HUES64 (cell line): ENCODE data around the gene DLG1.
"Not testable (repeated sequence)": the region's sequence is repeated elsewhere in the genome, so short reads cannot be mapped to it uniquely, and the experiment has no call there.

ENCODE experiments used
- H3K27ac ChIP-seq: 2 replicates; pipeline ENCODE4 v1.7.0; 2013; ENCODE audit warnings: low read depth, low read length, inconsistent platforms
- H3K27me3 ChIP-seq: 2 replicates; pipeline ENCODE4 v1.6.1; 2013; ENCODE audit warnings: mild to moderate bottlenecking, low read length; ENCODE audit not compliant: insufficient read depth
- H3K36me3 ChIP-seq: 2 replicates; pipeline ENCODE4 v1.6.1; 2013; ENCODE audit warnings: mild to moderate bottlenecking, low read length; ENCODE audit not compliant: insufficient read depth
- H3K4me1 ChIP-seq: 2 replicates; pipeline ENCODE4 v1.6.1; 2013; ENCODE audit warnings: mild to moderate bottlenecking, low read length, moderate library complexity; ENCODE audit not compliant: insufficient read depth
- H3K4me3 ChIP-seq: 2 replicates; pipeline ENCODE4 v1.5.1; 2013; ENCODE audit warnings: mild to moderate bottlenecking, low read length, moderate library complexity
- H3K9ac ChIP-seq: 2 replicates; pipeline ENCODE4 v1.6.1; 2013; ENCODE audit warnings: mild to moderate bottlenecking, low read depth, low read length
- H3K9me3 ChIP-seq: 2 replicates; pipeline ENCODE4 v1.6.1; 2013; ENCODE audit warnings: low read depth, low read length; ENCODE audit not compliant: insufficient read depth
- WGBS: fragments of 150-250, 120-280 bp; methylation state at CpG from one replicate; pipeline ENCODE4 v1.1.7; 2013; ENCODE audit warnings: missing lambda C conversion rate; 5-methylcytosine and 5-hydroxymethylcytosine counted together

The DLG1 gene

GRCh38 chr3:197103766-197104165 lies 194.6 kb downstream of the DLG1 start:
- WGBS: 100% methylated on average over 1 of the region's 1 CpG
- no peaks in the 10 kb centered on the region for H3K4me1 ChIP-seq
- H3K9me3 ChIP-seq: no peaks in the 10 kb centered on the region
- H3K9ac ChIP-seq: no peak overlapping the region
- peaks cover 43% of the 10 kb centered on the region for H3K36me3 ChIP-seq
- H3K27me3 ChIP-seq: no peaks in the 10 kb centered on the region
- H3K4me3 ChIP-seq: no peak overlapping the region
- no peak overlapping the region for H3K27ac ChIP-seq

GRCh38 chr3:197093871-197094270 lies 204.5 kb downstream of the DLG1 start:
- H3K9ac ChIP-seq: no peak overlapping the region
- no peak overlapping the region for H3K4me3 ChIP-seq
- 94% methylated on average over 1 of the region's 1 CpG for whole genome bisulfite sequencing
- H3K27me3 ChIP-seq: no peaks in the 10 kb centered on the region
- H3K27ac ChIP-seq: no peak overlapping the region; the same call in 1 of the 2 replicates
- peaks cover 19% of the 10 kb centered on the region for H3K36me3 ChIP-seq
- no peaks in the 10 kb centered on the region for H3K9me3 ChIP-seq
- H3K4me1 ChIP-seq: no peaks in the 10 kb centered on the region

DNA sequence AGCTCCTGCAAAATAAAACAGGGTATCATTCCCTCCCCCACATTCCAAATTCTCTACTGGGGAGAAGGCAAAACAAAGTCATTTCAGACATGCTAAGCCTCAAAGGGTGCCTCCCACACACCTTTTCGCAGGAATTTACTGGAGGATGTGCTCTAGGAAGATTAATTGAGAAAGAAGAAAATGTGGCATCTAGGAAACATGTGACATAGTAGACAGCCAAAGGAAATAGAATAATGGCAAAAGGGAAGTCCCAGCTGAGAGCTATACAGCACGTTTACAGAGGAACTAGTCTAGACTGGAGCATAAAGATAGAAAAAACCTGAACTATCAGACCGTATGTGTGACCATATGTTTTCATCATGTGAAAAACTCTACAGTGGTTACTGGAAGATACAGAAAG lies 210.0 kb downstream of the DLG1 start:
- peaks cover 11% of the 10 kb centered on the region for H3K36me3 ChIP-seq
- H3K27me3 ChIP-seq: no peaks in the 10 kb centered on the region
- no peaks in the 10 kb centered on the region for H3K9me3 ChIP-seq
- H3K9ac ChIP-seq: no peak overlapping the region
- H3K27ac ChIP-seq: no peak overlapping the region
- H3K4me3 ChIP-seq: no peak overlapping the region
- WGBS: 94% methylated on average over 3 of the region's 3 CpGs
- no peaks in the 10 kb centered on the region for H3K4me1 ChIP-seq

DNA sequence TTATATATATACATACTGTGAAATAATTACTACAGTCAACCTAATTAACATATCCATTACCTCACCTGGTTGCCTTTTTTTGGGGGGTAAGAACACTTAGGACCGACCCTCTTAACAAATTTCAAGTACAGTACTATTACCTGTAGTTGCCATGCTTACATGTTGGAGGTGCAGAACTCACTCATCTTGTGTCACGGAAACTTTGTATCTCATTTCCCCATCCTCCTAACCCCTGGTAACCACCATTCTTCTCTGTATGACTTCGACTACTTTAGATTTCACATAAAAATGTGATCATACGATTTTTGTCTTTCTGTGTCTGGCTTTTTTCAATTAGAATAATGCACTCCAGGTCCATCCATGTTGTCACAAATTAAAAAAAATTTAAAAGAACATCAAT lies 213.3 kb downstream of the DLG1 start:
- Histone ChIP-seq H3K36me3 (peaks cover 29% of the 10 kb centered on the region), H3K4me3 (no peak overlapping the region), H3K9ac (no peak overlapping the region), H3K27me3 (no peaks in the 10 kb centered on the region), H3K9me3 (no peaks in the 10 kb centered on the region), H3K27ac (no peak overlapping the region), H3K4me1 (no peaks in the 10 kb centered on the region)
- WGBS: 96% methylated on average over 4 of the region's 4 CpGs

GRCh38 chr3:197083486-197083885 lies 214.9 kb downstream of the DLG1 start:
- H3K9ac ChIP-seq: no peak overlapping the region
- WGBS: 100% methylated on average over 3 of the region's 4 CpGs
- no peaks in the 10 kb centered on the region for H3K4me1 ChIP-seq
- no peak overlapping the region for H3K4me3 ChIP-seq
- no peaks in the 10 kb centered on the region for H3K9me3 ChIP-seq
- no peak overlapping the region for H3K27ac ChIP-seq
- H3K27me3 ChIP-seq: no peaks in the 10 kb centered on the region
- H3K36me3 ChIP-seq: peaks cover 34% of the 10 kb centered on the region

- WGBS: 88% methylated on average over 1 of the region's 2 CpGs
- no peak overlapping the region for H3K9ac ChIP-seq
- H3K9me3 ChIP-seq: no peaks in the 10 kb centered on the region
- no peaks in the 10 kb centered on the region for H3K4me1 ChIP-seq
- H3K27me3 ChIP-seq: no peaks in the 10 kb centered on the region
- peaks cover 39% of the 10 kb centered on the region for H3K36me3 ChIP-seq
- no peak overlapping the region for H3K27ac ChIP-seq
- no peak overlapping the region for H3K4me3 ChIP-seq
These were observed 215.5 kb downstream of the DLG1 start for GRCh38 chr3:197082871-197083270.

DNA sequence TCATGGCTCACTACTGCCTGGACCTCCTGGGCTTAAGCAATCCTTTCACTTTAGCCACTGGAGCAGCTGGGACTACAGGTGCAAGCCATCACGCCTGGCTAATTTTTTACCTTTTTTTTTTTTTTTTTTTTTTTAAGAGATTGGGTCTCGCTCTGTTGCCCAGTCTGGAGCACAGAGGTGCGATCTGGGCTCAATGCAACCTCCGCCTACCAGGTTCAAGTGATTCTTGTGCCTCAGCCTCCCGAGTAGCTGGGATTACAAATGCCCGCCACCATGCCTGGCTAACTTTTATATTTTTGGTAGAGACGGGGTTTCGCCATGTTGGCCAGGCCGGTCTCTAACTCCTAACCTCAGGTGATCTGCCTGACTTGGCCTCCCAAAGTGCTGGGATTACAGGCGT lies 218.1 kb downstream of the DLG1 start:
- Histone ChIP-seq H3K9me3 (no peaks in the 10 kb centered on the region), H3K27me3 (no peaks in the 10 kb centered on the region), H3K4me3 (no peak overlapping the region), H3K27ac (no peak overlapping the region), H3K9ac (no peak overlapping the region), H3K4me1 (no peaks in the 10 kb centered on the region), H3K36me3 (peaks cover 47% of the 10 kb centered on the region)
- 96% methylated on average over 10 of the region's 10 CpGs for WGBS

GRCh38 chr3:197076415-197076814 lies 222.0 kb downstream of the DLG1 start:
- H3K9me3 ChIP-seq: no peaks in the 10 kb centered on the region
- H3K36me3 ChIP-seq: peaks cover 55% of the 10 kb centered on the region
- 94% methylated on average over 4 of the region's 4 CpGs for WGBS
- H3K4me3 ChIP-seq: no peak overlapping the region
- H3K9ac ChIP-seq: no peak overlapping the region
- no peaks in the 10 kb centered on the region for H3K4me1 ChIP-seq
- H3K27ac ChIP-seq: no peak overlapping the region
- H3K27me3 ChIP-seq: no peaks in the 10 kb centered on the region

DNA sequence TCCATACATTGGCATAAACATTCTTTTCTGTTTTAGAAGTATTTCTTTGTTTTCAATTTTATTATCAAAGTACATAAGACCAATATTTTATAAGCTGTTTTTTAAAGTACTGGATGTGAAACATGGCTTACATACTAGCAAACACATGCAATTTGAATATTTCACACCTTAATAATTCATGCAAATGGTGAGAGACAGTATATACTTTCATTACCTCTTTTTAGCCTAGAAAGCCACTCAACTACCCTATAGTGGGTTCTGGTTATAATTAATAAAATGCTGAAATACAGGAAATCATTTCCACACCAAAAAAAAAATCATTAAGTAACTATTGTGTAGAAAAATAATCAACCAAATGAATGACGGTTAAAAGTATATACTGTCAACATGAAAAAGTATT lies 230.3 kb downstream of the DLG1 start:
- WGBS: no CpG with 5 or more reads among the region's 1 CpG
- peaks cover 37% of the 10 kb centered on the region for H3K36me3 ChIP-seq
- H3K4me1 ChIP-seq: no peaks in the 10 kb centered on the region
- H3K27ac ChIP-seq: no peak overlapping the region
- H3K9ac ChIP-seq: no peak overlapping the region
- no peaks in the 10 kb centered on the region for H3K9me3 ChIP-seq
- H3K4me3 ChIP-seq: no peak overlapping the region
- no peaks in the 10 kb centered on the region for H3K27me3 ChIP-seq

GRCh38 chr3:197064771-197065170 lies 233.6 kb downstream of the DLG1 start:
- Histone ChIP-seq H3K9me3 (no peaks in the 10 kb centered on the region), H3K27ac (no peak overlapping the region), H3K27me3 (no peaks in the 10 kb centered on the region), H3K9ac (no peak overlapping the region), H3K4me3 (no peak overlapping the region), H3K4me1 (no peaks in the 10 kb centered on the region), H3K36me3 (peaks cover 67% of the 10 kb centered on the region)
- WGBS: 89% methylated on average over 1 of the region's 1 CpG

GRCh38 chr3:197062446-197062845 lies 236.0 kb downstream of the DLG1 start:
- Histone ChIP-seq H3K4me3 (no peak overlapping the region), H3K36me3 (peaks cover 88% of the 10 kb centered on the region), H3K27me3 (no peaks in the 10 kb centered on the region), H3K9ac (no peak overlapping the region), H3K27ac (no peak overlapping the region), H3K4me1 (no peaks in the 10 kb centered on the region), H3K9me3 (no peaks in the 10 kb centered on the region)
- 95% methylated on average over 3 of the region's 4 CpGs for WGBS

GRCh38 chr3:197051637-197052036 lies 246.8 kb downstream of the DLG1 start:
- not testable (repeated sequence) for H3K27ac ChIP-seq, H3K9me3 ChIP-seq, H3K4me3 ChIP-seq, H3K4me1 ChIP-seq, H3K9ac ChIP-seq, H3K27me3 ChIP-seq
- peaks cover 71% of the 10 kb centered on the region for H3K36me3 ChIP-seq
- 95% methylated on average over 4 of the region's 6 CpGs for WGBS
